Subcutaneous abdominal adipose tissue (tissue), 5 donors: ENCODE data around the gene SLC23A1.
A peak's percentile ranks its signal among the peaks of the same experiment; 100 is the strongest.
"Not testable (repeated sequence)": the region's sequence is repeated elsewhere in the genome, so short reads cannot be mapped to it uniquely, and the experiment has no call there.

ENCODE experiments used
- H3K27ac ChIP-seq: one replicate; pipeline ENCODE4 v1.7.0; 2013; ENCODE audit warnings: low read depth, mild to moderate bottlenecking, inconsistent platforms, low read length, moderate library complexity
- H3K27me3 ChIP-seq, 5 donors: one replicate each; pipeline ENCODE4 v1.7.0; 2013; ENCODE audit warnings: low read length in 5 of 5, inconsistent platforms in 1 of 5; ENCODE audit not compliant: control insufficient read depth in 5 of 5, insufficient read depth in 4 of 5
- H3K36me3 ChIP-seq, 5 donors: one replicate each; pipeline ENCODE4 v1.7.0; 2013; ENCODE audit warnings: low read length in 5 of 5; ENCODE audit not compliant: control insufficient read depth in 5 of 5, insufficient read depth in 5 of 5
- H3K4me1 ChIP-seq, 5 donors: one replicate each; pipeline ENCODE4 v1.7.0; 2013; ENCODE audit warnings: low read length in 5 of 5, mild to moderate bottlenecking in 3 of 5, moderate library complexity in 1 of 5; ENCODE audit not compliant: control insufficient read depth in 5 of 5, insufficient read depth in 5 of 5
- H3K4me3 ChIP-seq, 5 donors: one replicate each; pipeline ENCODE4 v1.7.0; 2013; ENCODE audit warnings: low read length in 5 of 5, low read depth in 1 of 5
- H3K9ac ChIP-seq, 5 donors: one replicate each; pipeline ENCODE4 v1.7.0; 2013; ENCODE audit warnings: low read length in 5 of 5, mild to moderate bottlenecking in 4 of 5, moderate library complexity in 3 of 5
- H3K9me3 ChIP-seq, 5 donors: one replicate each; pipeline ENCODE4 v1.7.0; 2013; ENCODE audit warnings: low read length in 5 of 5; ENCODE audit not compliant: control insufficient read depth in 5 of 5
- donor health status: healthy.
- donor health status: healthy.
- donor health status: healthy.
- donor health status: healthy.
- donor health status: healthy.

The SLC23A1 gene

GRCh38 chr5:139390639-139391569, 7.8 kb upstream of the SLC23A1 start:
- Histone ChIP-seq H3K36me3 (no peaks in the 10 kb centered on the region), H3K9ac (peak overlapping the region in 1 of 5 donors; percentile 12), H3K4me3 (peak overlapping the region in 1 of 5 donors; percentile 67), H3K9me3 (no peaks in the 10 kb centered on the region), H3K4me1 (peaks cover 0 to 68% (median 44%) of the 10 kb centered on the region in 5 donors), H3K27me3 (peaks cover 14 to 30% (median 23%) of the 10 kb centered on the region in 5 donors), H3K27ac (no peak overlapping the region)

DNA sequence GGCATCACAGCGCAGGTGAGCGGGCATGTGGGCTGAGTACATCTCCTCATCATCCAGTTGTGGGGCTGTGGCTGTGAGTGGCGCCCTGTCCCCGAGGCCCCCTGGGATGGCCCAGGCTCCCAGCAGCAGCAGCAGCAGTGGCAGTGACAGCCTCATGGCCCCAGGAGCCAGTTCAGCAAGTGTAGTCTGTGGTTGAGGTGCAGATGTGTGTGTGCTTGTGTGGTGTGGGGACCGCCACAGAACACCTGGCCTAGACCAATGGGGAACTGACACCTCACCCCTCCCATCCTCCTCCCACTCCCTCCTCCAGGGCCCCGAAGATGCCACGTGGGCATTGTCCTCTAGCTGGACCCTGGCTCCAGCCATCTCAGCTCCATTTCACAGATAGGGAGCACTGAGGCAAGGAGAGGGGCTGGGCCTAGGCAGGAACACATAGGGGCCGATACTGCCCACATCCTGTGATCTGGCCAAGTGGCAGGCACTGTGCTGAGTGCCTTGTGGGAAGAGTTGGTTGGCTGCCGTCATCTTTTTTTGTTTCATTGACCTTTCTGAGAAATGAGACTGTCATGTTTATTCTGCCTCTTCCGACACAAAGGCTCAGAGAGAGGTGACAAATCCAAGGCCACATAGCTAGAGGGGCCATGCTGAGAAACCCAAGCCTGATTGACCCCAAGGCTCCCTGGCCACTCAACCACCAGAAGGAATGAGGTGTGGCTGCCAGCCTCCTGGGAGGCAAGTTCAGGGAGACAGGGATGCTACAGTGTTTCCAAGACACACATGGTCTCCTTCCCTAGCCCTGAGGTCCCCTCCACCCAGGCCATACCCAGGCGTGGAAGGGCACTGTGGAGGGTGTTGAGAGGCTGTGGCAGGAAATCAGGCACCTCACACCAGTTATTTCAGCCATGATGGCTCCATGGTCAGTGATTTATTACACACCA, 6.9 kb upstream of the SLC23A1 start, which contains the start of gene MZB1:
Gene MZB1, minus strand, starts transcription at position 213 of the 938 bp plus-strand sequence. Its CDS starts 57 bp downstream, at position 156.
- H3K27me3 ChIP-seq = peaks cover 11 to 23% (median 17%) of the 10 kb centered on the region in 5 donors
- no peak within 1 kb of the TSS for H3K27ac ChIP-seq
- H3K36me3 ChIP-seq = no peaks in the 10 kb centered on the region
- H3K9me3 ChIP-seq = no peaks in the 10 kb centered on the region
- H3K4me3 ChIP-seq = no peak within 1 kb of the TSS
- H3K4me1 ChIP-seq = peaks cover 0 to 60% (median 43%) of the 10 kb centered on the region in 5 donors
- H3K9ac ChIP-seq = no peak within 1 kb of the TSS

GRCh38 chr5:139388198-139388821, 5.2 kb upstream of the SLC23A1 start:
- H3K36me3 ChIP-seq = no peaks in the 10 kb centered on the region
- H3K9me3 ChIP-seq = no peaks in the 10 kb centered on the region
- H3K4me3 ChIP-seq = no peak overlapping the region
- no peak overlapping the region for H3K9ac ChIP-seq
- peaks cover 0 to 56% (median 36%) of the 10 kb centered on the region in 5 donors for H3K4me1 ChIP-seq
- peaks cover 5 to 9% (median 6%) of the 10 kb centered on the region in 5 donors for H3K27me3 ChIP-seq
- no peak overlapping the region for H3K27ac ChIP-seq

DNA sequence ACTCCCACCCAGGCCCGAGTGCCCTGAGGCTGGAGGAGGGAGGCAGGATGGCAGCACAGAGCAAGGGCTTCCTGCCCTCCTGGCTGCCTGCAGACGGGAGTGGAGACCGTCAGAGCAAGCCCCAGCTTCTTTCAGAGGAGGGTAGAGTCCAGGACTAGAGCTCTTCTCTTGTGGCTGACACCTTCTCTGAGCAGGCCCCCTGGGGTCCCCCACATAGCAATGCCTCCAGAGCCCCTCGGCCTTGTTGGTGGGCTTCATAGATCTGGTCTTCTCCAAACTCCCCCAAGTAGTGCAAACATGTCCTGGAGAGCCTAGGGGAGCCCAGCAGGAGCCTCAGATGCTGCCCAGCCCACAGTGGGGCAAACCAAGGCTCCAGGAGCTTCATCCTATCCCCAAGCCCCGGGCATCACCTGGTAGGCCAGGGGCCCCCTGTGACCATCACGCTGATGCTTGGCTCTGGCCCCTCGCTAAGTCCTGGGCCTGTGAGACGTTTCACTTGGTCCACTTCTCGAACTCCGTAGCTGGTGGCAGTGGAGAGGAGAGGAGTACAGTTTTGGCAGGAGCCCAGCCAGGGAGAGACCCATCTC, 4.6 kb upstream of the SLC23A1 start:
- H3K9ac ChIP-seq = no peak overlapping the region
- peaks cover 0 to 5% (median under 1%) of the 10 kb centered on the region in 5 donors for H3K27me3 ChIP-seq
- no peak overlapping the region for H3K4me3 ChIP-seq
- peaks cover 0 to 50% (median 30%) of the 10 kb centered on the region in 5 donors for H3K4me1 ChIP-seq
- H3K36me3 ChIP-seq = no peaks in the 10 kb centered on the region
- H3K27ac ChIP-seq = no peak overlapping the region
- H3K9me3 ChIP-seq = no peaks in the 10 kb centered on the region

DNA sequence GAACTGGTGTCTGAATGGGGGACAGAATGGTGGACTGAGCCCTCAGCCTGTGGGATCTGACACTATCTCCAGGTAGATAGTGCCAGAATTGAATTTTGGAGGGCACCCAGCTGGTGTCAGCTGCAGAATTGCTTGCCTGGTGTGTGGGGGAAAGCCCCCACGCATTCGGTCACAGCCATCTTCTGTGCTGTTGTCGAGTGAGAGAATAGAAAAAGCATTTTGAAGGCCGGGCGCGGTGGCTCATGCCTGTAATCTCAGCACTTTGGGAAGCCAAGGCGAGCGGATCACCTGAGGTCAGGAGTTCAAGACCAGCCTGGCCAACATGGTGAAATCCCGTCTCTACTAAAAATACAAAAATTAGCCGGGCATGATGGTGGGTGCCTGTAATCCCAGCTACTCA, 3.9 kb upstream of the SLC23A1 start:
- not testable (repeated sequence) for H3K27ac ChIP-seq, H3K9me3 ChIP-seq, H3K36me3 ChIP-seq, H3K4me3 ChIP-seq, H3K9ac ChIP-seq, H3K27me3 ChIP-seq
- peaks cover 0 to 44% (median 24%) of the 10 kb centered on the region in 5 donors for H3K4me1 ChIP-seq

- H3K27ac ChIP-seq = no peak overlapping the region
- no peaks in the 10 kb centered on the region for H3K9me3 ChIP-seq
- peaks cover 0 to 35% (median 16%) of the 10 kb centered on the region in 5 donors for H3K4me1 ChIP-seq
- no peak overlapping the region for H3K4me3 ChIP-seq
- H3K9ac ChIP-seq = no peak overlapping the region
- no peaks in the 10 kb centered on the region for H3K36me3 ChIP-seq
- no peaks in the 10 kb centered on the region for H3K27me3 ChIP-seq
These were observed 2.9 kb upstream of the SLC23A1 start for GRCh38 chr5:139386050-139386438.

DNA sequence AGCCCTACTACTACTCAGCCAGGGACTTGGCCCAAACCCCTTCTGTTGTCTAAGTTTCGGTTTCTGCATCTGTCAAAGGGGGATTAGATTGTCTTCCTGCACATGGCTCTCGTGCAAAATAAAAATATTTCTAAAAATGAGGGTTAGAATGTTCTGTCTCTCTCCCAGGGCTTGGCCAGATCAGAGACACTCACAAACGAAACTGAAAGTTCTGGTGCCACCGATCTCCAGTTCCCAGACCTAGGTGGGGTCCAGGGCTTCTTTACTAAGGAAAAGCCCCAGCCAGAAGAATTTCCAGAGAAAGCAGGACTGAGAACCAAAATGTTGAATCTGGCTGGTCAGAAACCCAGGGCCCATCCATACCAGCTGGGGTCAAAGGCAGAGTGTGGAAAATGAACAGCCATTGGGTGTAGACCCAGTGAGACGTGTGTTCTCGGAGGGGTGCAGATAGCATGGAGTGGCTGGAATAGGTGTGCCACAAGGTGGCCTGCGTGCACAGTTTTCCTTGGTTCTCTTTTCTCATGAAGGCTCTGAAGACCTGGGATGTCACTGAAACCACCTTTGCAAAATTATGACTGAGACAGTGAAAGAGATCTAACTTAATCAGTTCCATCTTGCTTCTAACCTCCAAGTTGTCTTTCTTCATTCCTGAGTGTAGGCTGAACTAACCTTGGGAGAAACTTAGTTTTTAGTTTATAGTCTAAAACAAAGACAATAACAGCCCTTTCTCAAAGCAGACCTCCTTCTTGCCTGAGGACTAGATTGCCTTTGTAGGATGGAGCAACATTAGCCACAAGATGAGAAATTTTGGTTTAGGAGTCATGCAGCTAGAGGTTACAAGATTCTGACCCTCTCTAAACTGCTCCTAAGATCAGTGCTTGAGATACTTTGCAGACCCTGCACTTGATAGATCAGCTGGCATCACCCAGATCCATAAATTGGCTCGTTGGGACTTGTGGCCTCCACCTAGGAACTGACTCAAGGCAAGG, 2.3 kb upstream of the SLC23A1 start:
- Histone ChIP-seq H3K9me3 (no peaks in the 10 kb centered on the region), H3K36me3 (no peaks in the 10 kb centered on the region), H3K4me3 (peak overlapping the region; percentile 50 to 71 (median 61)), H3K9ac (peak overlapping the region in 3 of 5 donors; percentile 2 to 66 (median 59)), H3K27ac (peak overlapping the region; percentile 50), H3K4me1 (peaks cover 0 to 28% (median 16%) of the 10 kb centered on the region in 5 donors), H3K27me3 (no peaks in the 10 kb centered on the region)

GRCh38 chr5:139384591-139385051, 1.5 kb upstream of the SLC23A1 start:
- peak overlapping the region; percentile 50 for H3K27ac ChIP-seq
- no peaks in the 10 kb centered on the region for H3K9me3 ChIP-seq
- peak overlapping the region in 3 of 5 donors; percentile 2 to 59 (median 42) for H3K9ac ChIP-seq
- no peaks in the 10 kb centered on the region for H3K36me3 ChIP-seq
- peaks cover 0 to 28% (median 16%) of the 10 kb centered on the region in 5 donors for H3K4me1 ChIP-seq
- H3K27me3 ChIP-seq = no peaks in the 10 kb centered on the region
- peak overlapping the region; percentile 50 to 71 (median 61) for H3K4me3 ChIP-seq
